HG03442 (cell line): Measurements from ENCODE around the gene GDF15.

Source experiments
- ATAC-seq: cut with Tn5 transposase; IDR thresholded peaks from one replicate; pipeline ENCODE4 v1.9.1; 2021; ENCODE audit warnings: mild to moderate bottlenecking, moderate library complexity; ENCODE audit not compliant: unreplicated experiment

The GDF15 gene

DNA sequence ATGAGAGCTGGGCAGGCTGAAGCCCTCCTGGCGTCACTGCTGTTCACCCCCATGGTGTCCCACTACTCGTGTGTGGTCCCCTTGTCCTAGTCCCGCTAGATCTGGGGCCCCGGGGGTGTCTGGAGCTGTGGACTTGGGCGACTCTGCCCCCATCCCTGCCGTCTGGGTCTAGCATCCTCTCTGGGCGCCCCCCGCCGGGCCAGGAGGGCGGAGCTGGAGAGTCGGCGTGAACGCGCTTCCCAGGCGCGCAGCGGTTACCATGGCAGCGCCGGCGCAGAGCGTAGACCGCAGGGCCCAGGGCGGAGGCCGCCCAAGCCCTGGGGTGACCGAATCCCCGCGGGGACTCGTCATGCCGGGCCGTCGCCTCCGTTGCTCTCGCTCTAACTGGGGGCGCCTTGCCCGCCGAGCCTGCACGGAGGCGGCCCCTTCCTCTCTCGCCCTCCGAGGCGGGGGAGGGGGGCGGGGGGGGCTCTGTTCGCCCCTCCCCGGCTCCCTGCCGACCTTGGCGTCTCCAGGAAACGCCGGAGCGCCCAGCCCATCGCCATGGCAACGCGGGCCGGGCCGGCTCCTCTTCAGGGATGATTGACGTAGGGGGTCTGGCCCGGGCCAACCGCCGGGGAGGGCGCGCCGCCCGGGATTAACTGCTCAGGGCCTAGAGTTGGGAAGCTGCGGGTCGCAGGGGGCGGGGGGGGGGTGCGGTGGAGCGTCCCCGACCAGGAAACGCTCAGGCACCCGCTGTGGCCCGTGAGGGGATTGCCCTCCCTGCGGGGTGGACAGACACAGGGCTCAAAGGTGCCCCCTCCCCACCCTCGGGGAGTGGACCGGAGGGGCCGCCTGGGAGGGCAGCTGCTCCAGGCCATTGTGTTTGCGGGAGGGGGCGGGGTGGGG is 43.1 kb downstream of the GDF15 start:
- peak; percentile 51 for ATAC-seq

DNA sequence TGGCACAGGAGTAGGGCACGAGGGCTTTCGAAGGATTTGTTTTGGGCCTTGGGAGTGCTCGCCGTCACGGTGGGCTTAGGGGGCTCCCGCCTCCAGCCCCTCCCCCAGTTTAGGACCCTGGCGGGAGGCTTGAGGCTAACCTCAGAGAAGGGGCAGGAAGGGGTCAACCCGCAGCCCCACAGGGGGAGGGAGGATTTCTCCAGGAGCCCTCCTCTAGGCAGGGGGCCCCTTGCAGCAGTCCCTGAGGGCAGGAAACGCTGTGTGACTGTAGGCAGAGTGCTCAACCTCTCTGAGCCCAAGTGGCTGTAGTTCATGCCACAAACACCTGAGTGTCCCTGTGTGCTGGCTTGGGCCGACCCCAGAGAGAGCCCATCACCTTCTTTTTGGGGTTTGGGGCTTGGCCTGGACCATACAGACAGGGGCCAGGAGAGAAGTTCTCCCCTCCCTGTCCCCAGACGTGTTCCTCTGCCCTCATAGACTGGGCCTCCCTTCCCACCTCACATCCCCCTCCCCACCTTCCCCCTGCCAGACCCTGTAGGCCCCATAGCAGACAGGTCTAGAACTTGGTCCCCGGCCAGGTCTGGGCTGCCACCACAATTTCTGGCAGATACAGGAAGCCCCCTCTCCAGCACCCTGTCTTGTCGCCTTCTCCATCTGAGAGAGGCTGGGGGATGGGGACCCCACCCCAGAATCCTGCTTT is 43.9 kb downstream of the GDF15 start:
- no peak for ATAC-seq

DNA sequence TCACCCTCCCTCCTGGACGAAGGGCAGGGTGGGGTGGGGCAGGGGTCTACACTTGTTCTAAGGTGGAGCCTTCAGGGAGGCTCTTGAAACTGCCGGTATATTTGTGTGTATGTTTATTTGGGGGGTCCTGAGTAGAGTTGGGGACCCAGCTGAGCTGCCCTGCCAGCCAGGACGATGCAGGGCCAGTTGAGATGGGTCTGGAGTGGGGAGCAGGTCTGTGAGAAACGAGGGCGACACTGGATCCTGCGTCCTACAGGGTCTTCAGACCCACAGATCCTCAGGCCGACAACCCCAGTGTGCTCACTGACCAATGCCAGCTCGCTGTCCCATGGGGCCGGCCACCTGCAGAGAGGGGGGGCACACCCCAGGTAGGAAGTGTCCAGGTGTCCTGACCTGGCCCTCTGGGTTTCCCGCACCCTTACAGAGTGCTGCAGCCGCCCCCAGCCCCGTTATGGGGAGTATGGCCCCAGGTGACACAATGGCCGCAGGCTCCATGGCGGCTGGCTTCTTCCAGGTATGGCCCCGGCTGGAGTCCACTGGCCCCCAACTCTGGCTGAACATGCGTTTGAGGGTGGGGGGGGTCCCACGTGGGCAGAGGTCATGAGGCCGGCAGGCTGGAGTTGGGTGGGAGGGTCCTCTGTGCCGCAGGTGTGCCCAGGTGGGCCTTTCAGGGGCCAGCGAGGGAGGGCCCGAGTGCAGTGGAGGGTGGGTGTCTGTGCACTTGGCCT is 44.6 kb downstream of the GDF15 start:
- ATAC-seq = no peak

DNA sequence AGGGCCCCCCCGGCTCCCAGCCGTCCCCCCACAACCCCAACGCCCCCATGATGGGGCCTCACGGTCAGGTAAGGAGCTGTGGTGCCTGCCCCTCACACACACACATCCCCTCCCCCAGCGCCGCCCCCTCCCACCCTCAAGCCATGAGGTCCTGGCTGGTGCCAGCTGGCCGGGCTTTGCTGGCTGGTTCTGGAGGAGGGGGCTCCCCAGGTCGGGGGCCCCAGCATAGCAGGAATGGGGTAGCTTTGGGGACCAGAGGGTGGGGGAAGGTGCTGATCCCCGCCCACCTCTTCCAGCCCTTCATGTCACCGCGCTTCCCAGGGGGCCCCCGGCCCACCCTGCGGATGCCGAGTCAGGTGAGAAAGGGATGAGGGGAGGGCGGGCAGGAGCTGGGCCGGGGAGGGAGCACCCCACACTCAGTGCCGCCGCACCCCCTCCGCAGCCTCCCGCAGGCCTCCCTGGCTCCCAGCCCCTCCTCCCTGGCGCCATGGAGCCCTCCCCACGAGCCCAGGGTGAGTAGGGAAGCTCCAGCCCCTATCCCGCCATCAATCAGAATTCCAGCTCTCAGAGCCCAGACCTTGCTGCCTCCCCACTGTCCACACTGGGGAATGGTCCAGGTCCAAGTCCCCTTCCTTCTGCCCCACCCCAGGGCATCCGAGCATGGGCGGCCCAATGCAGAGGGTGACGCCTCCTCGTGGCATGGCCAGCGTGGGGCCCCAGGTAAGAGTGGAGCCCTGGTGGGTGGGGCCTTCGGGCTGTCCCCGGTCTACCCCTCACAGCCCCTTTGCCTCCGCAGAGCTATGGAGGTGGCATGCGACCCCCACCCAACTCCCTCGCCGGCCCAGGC is 45.6 kb downstream of the GDF15 start:
- ATAC-seq = no peak

DNA sequence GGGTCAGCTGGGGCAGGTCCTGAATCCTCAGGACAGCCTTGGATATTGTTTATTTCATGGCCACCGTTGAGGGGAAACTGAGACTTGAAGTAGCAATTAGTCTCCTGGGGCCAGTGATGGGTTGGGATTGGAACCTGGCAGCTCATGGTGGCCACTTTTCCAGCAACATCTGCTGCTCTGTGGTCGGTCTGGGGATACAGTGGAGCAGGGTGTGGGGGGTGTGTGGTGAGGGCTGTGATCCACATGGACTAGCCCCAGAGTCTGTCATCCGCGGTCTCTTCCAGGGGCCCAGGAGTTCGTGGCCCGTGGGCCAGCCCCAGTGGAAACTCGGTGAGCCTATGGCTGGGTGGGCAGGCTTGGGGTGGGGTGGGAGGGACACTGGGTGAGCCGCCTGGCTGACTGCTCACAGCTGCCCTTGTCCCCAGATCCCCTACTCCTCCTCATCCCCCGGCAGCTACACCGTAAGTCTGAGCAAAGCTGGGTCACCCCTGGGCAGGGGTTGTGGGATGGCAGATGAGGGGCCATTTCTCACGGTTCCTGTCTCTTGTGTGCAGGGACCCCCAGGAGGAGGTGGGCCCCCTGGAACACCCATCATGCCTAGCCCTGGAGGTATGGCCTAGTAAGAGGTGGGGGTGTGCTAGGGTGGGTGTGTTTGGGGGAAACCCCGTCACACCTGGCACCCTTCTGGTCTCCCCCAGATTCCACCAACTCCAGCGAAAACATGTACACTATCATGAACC is 46.5 kb downstream of the GDF15 start:
- no peak for ATAC-seq

DNA sequence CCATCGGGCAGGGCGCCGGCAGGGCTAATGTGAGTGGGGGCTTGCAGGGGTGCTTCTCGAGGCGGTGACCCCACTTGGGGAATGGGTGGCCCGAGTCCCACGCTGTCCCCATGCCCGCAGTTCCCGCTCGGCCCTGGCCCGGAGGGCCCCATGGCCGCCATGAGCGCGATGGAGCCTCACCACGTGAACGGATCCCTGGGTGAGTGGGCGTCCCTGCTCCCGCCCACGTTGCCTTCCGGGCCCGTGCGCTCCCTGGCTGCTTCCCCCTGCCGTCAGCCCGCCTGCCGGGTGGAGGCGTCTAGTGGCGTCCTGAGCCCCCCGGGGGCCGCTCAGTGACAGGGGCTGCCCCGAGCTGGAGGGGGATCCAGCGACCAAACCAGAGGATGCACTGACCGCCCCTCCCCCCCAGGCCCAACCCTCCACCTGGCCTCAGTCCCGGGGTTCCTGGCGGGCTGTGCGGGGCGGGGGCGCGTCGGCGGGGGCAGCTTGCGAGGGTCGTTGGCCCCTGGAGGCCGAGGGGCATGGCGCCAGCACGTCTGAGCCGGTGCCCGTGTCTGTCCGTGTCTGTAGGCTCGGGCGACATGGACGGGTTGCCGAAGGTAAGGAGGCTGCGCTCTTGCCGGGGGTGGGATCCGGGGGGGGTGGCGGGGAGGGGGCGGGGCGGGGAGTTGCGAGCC is 47.2 kb downstream of the GDF15 start:
- ATAC-seq = no peak

DNA sequence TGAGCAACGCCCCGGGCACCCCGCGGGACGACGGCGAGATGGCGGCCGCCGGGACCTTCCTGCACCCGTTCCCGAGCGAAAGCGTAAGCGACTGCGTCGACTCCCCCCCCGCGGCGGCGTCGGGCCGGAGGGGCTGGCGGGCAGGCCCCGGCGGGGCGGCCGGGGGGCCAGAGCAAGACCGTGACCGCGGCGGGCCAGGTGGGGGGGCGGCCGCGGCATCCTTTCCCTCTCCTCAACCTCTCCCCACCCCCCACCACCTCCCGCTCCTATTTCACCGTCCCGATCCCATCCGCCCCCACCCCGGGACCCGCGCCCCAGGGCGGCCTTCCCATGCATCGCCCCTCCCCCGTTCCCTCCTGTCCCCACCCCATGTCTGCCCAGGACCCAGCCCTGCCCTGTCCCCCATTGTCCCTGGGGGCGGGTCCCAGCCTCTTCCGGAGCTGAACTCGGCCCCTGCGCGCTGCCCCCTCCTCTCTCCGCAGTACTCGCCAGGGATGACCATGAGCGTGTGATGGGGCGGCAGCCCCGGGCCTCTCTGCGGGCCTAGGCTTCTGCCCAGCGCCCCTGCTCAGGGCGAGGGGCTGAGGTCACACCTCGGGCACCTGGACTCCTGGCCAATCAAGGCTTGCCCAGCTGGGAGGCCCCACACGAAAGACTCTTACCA is 47.9 kb downstream of the GDF15 start:
- ATAC-seq = no peak

DNA sequence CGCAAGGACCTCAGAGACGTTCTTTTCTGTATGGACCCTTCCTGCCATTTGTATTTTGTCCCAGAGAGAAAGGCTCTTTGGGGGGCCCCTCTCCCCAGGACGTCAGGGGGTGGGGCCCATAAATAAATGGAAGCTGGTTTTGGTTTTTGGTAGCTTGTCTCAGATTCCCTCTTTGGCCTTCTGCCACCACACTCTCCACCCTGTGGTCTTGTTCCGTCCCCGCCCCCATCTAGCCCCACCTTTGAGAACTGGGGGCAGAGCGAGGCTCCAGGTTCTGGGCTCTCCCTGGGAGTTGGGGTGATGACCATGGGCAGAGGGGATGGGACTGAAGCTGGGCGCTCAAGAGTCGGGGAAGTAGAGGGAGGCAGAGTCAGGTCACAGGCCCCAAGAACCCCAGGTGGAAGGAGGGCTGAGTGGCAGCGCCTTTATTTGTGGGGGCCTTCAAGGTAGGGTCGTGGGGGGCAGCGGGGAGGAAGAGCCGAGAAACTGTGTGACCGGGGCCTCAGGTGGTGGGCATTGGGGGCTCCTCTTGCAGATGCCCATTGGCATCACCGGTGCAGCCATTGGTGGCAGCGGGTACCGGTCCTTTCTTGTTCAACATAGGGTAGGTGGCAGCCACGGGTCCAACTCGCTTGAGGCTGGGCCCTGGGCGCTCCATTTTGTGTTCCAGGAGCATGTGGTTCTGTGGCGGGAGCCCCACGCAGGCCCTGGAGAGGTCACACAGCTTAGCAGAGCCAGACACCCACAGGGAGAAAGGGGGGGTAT is 48.6 kb downstream of the GDF15 start:
- no peak for ATAC-seq

DNA sequence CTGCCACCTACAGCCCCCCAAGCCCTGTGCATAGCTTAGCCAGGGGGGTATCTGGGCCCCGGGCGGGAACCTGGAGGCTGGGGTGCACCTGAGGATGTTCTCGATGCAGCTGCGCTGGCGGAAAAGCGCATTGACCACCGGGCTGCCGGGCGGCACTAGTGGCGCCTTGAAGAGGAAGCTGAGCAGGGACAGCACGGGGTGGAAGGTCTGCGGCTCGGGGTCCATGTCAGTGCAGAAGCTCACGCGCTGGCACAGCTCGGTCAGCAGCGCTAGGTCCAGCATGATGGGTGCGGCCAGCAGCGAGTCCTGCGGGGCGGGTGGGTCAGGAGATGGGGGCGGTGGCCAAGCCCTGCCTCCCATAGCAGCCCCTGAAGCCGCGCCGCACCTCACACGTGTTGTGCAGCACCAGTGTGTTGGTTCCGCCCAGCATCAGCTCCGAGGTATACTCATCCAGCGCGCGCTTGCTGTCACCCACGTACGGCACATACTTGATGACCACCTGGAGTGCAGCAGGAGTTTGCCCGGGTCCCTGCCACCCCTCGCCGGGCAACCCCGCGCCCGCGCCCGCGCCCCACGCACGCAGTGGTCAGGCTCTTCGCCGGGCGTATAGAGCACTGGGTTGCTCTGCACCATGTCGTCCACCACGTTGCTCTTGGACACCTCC is 49.4 kb downstream of the GDF15 start:
- no peak for ATAC-seq

DNA sequence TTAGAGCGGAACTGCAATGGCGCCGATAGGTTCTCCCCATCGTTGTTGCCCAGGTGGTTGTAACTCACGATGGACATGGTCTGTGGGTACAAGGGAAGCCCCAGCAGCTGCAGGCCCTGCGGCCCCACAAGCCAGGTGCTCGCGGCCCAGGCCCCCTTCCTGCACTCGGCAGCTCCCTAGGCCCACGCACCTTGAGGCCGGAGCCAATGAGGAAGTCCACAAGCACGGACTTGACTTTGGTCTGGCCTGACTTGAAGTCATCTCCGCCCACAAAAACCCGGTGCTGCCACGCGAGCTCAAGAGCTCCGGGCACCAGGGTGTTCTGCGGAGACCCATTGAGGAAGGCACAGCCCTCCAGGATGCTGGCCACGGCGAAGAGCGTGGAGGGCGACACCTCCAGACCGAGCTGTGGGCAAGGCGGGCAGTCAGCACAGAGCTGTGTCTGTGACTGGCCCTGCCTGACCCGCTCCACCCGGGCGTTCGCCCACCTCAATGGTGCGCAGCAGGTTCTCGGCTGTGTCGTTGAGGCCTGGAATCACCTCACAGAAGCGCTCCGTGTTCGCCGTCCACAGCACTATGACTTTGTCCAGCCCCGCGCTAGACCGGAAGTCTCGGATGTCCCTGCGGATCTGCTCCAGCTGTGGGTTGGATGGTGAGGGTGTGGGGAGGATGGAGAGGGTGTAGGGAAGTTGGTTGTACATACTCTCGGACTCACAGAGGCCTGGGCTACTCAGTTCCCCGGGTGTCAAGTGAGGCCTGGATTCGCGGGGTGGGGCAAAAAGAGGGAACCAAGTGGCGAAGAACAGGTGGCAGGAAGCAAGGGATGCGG is 50.1 kb downstream of the GDF15 start:
- ATAC-seq = no peak

DNA sequence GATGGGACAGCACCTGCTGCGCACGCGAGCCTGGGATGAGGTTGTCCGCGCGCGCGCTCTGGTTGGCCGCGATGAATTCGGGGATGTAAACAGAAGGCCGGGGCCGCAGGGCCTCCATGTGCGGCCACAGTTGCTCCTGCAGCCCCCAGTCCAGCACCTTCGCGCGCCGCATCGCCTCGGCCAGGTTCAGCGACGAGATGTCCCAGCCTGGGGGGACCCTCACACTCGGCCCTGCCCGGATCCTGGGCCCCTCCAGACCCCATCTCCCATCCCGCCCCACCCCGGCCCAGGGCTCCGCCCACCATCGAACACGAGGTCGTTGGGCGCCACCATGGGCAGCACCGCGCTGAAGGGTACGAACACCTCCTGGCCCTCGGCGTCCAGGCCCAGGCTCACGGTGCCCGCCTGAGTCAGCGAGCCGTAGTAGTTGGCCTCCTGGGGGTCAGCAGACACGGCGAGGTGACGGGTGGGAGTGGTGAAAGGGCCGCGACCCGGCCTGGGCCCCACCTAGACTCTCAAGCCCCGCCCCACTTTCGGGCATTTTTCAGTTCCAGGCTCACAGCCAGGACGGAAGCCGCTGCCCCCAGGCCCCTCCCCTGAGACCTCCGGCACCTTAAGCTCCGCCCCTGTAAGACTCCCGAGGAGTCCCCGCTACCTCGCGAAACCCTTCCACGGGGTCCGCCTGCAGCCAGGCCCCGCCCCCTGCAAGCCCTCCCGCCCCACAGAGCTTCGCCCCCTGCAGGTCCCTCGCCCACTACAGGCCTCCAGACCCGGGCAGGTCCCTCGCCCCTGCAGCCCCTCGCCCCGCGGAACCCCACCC is 50.9 kb downstream of the GDF15 start:
- peak; percentile 41 for ATAC-seq

DNA sequence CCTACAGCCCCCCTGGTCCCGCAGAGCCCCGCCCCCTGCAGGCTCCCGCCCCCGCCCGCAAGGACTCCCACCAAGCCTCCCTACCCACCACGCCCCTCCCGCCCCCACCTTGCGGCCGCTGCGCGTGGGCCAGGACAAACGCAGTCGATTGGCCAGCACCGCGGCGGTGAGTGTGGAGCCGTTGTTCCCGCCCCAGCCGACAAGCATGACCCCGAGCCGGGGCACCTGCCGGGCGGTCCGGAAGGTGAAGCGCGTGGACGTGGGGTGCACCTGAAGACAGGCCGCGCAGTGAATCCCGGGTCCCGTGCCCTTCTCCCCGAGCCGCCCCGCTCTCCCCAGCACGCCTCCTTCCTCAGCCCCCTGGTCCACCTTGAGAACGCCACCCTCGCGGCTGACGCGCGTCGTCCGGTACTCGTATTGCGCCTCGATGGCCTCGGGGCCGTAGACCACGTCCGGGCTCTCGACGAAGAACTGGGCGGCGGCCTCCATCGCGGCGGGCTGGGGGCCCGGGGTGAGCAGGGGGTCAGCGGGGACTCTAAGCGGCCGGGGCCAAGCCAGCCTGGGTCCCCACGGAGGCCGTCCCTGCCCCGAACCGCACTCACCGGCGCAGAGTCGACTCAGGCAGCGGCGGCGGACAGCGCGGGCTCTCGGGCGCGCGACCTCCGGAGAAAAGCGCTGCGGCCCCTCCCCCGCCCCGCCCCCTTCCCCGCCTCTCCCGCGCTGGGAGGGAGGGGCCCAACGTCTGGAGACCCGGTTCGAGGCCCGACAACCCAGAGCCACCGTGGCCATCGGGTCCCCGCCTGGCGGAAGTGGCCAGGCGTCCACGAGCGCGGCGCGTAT is 51.8 kb downstream of the GDF15 start, which contains the start of gene ISYNA1:
Gene ISYNA1 (minus strand): TSS at position 643 of the 840 bp plus-strand sequence. CDS start 154 bp downstream, at position 489.
- ATAC-seq = no peak

DNA sequence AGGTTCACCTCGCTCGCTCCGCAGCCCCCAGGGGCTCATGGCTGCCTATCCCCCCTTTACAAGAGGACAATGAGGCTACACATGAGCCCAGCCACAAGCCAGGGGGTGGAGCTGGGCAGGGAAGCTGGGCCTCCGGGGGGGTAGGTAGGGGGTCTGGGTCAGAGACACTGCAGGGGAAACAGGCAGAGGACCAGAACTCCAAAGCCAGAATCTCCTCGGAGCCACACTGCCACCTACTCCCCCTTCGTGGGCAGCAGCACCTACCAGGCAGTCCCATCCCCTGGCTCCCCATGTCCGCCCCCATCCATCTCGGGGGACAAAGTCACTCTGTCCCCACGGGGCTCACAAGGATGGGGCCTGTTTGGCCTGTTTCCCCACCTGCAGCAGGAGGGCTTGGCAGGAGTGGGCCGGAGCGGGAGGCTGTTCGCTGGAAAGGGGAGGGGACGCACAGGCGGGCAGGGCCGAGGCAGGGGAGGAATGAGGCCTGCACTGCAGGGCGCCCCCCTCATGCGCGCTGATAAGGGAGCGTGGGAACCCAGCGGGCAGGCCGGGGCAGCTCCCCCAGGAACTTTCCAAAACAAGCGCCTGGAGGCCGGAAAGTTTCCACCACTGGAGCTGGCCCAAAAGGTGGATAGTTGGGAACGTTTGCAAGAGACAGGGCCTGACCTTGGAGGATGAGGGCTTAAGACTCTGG is 52.5 kb downstream of the GDF15 start:
- no peak for ATAC-seq
